ENCODE results near the gene TBX2. TPM values are rescaled to one million over a fixed set of nuclear protein-coding genes. Genes with fewer than 3 reads are reported as not detected.

TBX2 gene
- total RNA-seq, 1 donor from 2014 or later = 9.8 TPM

DNA sequence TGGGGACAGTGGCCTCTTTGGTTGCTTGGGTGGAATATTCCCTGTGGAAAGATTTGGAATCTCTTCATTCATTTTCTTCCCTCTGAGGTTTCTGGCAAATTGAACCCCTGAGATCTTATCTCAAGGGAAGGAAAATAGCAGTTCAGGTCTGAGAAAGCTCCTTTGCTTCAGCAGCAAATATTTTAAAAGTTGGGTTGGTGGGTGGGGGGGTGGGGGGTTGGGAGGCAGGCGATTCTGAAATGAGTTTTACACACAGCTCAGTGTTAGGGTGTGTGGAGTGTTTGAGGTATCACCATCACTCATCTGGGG lies 6.8 kb downstream of the TBX2 start:
- H3K4me1 ChIP-seq = peaks cover 61% of the 10 kb centered on the region
- H3K27me3 ChIP-seq = peaks cover 6% of the 10 kb centered on the region
- peak overlapping the region; percentile 79 for H3K27ac ChIP-seq
- no peaks in the 10 kb centered on the region for H3K36me3 ChIP-seq
- intact Hi-C loops (cut with DNase I) = loop anchor here (5.0 kb wide), 1 partner anchor 399 kb away; no protein-coding TSS in a partner anchor
- TF ChIP-seq, protein P1, sequence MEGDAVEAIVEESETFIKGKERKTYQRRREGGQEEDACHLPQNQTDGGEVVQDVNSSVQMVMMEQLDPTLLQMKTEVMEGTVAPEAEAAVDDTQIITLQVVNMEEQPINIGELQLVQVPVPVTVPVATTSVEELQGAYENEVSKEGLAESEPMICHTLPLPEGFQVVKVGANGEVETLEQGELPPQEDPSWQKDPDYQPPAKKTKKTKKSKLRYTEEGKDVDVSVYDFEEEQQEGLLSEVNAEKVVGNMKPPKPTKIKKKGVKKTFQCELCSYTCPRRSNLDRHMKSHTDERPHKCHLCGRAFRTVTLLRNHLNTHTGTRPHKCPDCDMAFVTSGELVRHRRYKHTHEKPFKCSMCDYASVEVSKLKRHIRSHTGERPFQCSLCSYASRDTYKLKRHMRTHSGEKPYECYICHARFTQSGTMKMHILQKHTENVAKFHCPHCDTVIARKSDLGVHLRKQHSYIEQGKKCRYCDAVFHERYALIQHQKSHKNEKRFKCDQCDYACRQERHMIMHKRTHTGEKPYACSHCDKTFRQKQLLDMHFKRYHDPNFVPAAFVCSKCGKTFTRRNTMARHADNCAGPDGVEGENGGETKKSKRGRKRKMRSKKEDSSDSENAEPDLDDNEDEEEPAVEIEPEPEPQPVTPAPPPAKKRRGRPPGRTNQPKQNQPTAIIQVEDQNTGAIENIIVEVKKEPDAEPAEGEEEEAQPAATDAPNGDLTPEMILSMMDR (IDR thresholded peaks at IDR 0.05) = no peak
- TF ChIP-seq POLR2A (IDR thresholded peaks at IDR 0.05) (no peak), POLR2AphosphoS5 (IDR thresholded peaks at IDR 0.05; ENCODE audit: insufficient read depth in 1 of 2, low read depth in 1 of 2) (no peak)
- no peak for DNase-seq (ENCODE audit: extremely low spot score in 2 of 2)
- H3K9me3 ChIP-seq = no peaks in the 10 kb centered on the region
- no peak overlapping the region for H3K4me3 ChIP-seq

DNA sequence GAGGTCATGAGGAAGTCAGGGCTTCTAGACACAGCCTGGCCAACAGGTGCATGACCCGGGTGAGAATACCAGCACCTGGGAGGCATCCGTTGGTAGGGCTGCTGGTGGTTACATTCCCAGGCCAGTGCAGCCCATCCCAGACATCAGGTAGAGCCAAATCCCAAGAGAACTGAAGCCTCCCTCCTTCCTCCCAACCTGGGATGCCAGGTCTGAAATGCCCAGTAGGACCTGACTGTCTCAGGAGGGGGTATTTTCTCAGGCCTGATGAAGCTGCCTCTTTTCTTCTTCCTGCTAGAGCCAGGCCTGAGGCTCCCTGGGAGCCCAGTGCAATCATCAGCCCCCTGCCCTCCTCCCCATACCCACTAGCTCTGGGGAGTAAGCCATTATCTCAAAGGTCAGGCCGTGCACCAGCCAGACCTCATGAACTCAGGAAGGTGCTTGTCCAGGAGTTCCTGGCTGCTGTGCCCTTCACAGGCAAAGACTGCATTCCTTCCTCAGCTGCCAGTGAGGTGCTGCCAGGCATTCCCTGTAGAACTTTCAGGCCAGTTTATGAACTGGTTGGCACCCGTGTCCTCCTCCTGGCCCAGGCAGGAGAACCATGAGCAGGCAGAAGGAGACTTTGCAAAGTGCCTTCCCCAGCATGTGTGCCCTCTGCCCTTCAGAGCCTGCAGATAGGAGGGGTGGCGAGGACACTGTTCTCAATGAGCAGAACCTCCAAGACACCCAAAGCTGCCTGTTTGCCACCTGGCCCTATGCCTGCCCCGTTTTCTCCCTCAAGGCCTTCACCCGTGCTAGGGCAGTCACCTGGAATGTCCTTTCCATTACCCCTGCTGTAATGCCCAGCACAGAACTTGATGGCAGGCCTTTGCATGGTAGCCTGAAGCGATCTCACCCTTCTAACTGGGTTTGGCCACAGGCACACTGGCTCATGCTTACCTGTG lies 7.6 kb downstream of the TBX2 start:
- Histone ChIP-seq H3K4me3 (peak overlapping the region in 1 of 2 donors; percentile 11), H3K27me3 (no peaks in the 10 kb centered on the region), H3K4me1 (peaks cover 65% of the 10 kb centered on the region), H3K36me3 (no peaks in the 10 kb centered on the region), H3K27ac (peak overlapping the region; percentile 79), H3K9me3 (no peaks in the 10 kb centered on the region)
- no peak for DNase-seq (ENCODE audit: extremely low spot score in 2 of 2)
- intact Hi-C loops (cut with DNase I) = loop anchor here (5.0 kb wide), 1 partner anchor 400 kb away; no protein-coding TSS in a partner anchor
- no peak for TF ChIP-seq POLR2A (IDR thresholded peaks at IDR 0.05)
- TF ChIP-seq, protein P1 (IDR thresholded peaks at IDR 0.05) = no peak
- no peak for TF ChIP-seq POLR2AphosphoS5 (IDR thresholded peaks at IDR 0.05; ENCODE audit: insufficient read depth in 1 of 2, low read depth in 1 of 2)

DNA sequence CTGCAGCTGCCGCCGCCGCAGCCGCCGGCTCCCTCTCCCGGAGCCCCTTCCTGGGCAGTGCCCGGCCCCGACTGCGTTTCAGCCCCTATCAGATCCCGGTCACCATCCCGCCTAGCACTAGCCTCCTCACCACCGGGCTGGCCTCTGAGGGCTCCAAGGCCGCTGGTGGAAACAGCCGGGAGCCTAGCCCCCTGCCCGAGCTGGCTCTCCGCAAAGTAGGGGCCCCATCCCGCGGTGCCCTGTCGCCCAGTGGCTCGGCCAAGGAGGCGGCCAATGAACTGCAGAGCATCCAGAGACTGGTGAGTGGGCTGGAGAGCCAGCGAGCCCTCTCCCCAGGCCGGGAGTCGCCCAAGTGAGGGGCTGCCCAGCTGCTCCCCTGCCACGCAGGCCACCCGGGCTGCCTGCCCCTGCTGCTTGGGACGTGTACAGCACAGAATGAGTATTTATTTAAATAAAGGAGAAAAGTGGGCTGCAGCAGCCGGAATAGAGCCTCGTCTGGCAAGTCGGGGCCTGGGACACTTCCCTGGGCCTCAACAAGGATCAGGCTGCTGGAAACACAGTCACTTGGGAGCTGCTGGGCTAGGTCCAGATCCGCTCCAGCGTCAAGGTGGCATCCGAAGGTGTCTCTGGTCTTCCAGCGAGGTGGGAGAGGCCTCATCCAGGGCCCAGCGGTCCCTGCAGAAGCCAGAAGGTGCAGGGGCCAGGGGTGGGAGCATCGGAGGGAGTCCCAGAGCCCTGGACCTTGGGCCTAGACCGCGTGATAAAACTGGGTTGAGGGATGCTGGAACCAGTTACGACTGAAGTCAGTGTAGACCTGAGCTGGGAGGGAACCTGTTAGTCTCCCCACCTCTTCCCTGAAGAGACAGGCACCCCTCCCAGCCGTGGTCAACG lies 8.8 kb downstream of the TBX2 start:
- Histone ChIP-seq H3K9me3 (no peaks in the 10 kb centered on the region), H3K27ac (peak overlapping the region; percentile 79), H3K4me3 (peak overlapping the region; percentile 59 to 61), H3K4me1 (peaks cover 72% of the 10 kb centered on the region), H3K27me3 (no peaks in the 10 kb centered on the region), H3K36me3 (no peaks in the 10 kb centered on the region)
- no peak for TF ChIP-seq POLR2A (IDR thresholded peaks at IDR 0.05)
- TF ChIP-seq POLR2AphosphoS5 (IDR thresholded peaks at IDR 0.05; ENCODE audit: insufficient read depth in 1 of 2, low read depth in 1 of 2) = no peak
- TF ChIP-seq, protein P1 (IDR thresholded peaks at IDR 0.05) = no peak
- intact Hi-C loops (cut with DNase I) = loop anchor here (5.0 kb wide), 1 partner anchor 401 kb away; no protein-coding TSS in a partner anchor
- DNase-seq (ENCODE audit: extremely low spot score in 2 of 2) = no peak

DNA sequence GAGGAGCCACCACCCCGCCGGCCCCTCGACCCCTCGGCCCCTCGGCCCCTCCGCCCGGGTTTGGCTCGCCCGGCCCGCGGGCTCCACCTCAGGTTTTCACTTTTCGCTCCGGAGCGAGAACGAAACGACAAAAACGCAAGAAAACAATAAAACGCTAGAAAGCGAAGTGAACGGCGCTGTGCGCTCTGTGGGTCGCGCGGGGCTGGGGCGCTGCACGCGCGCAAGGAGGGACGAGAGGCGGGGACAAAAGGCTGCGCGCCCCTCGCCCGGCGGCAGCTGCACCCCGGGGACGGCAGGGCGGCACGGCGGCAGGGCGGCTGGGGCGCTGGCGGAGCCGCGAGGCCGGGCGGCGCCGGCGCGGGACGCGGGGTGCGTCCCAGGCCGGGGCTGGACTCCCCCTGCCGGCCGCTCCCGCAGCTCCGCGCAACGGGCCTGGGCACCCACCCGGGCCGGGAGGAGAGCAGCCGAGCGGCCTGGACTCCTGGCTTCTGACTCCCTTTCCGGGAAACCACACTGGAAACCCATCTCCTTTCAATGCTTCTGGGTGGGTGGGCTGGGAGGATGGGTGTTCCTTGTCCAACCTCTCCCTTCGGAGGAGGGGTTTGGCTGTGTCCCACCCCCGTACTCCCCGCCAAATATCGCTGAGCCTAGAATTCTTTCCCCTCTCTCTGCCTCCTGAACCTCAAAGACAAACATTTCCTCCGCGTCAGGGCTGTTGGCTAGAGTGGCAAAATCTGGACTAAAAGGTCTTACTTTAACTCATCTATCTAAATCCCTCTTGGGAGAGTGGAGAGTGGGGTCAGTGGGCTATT lies 9.9 kb downstream of the TBX2 start:
- DNase-seq (ENCODE audit: extremely low spot score in 2 of 2) = no peak
- peaks cover 70% of the 10 kb centered on the region for H3K4me1 ChIP-seq
- TF ChIP-seq, protein P1 (IDR thresholded peaks at IDR 0.05) = peak in 1 of 3 experiments; percentile 31
- TF ChIP-seq POLR2A (IDR thresholded peaks at IDR 0.05) (no peak), POLR2AphosphoS5 (IDR thresholded peaks at IDR 0.05; ENCODE audit: insufficient read depth in 1 of 2, low read depth in 1 of 2) (no peak)
- no peaks in the 10 kb centered on the region for H3K27me3 ChIP-seq
- intact Hi-C loops (cut with DNase I) = loop anchor here (5.0 to 10.0 kb wide), 2 partner anchors 402 to 655 kb away; partner anchors contain the start of gene MED13
- H3K4me3 ChIP-seq = peak overlapping the region; percentile 59 to 61
- peak overlapping the region; percentile 79 for H3K27ac ChIP-seq
- H3K9me3 ChIP-seq = no peaks in the 10 kb centered on the region
- no peaks in the 10 kb centered on the region for H3K36me3 ChIP-seq
